Loucy (cell line): ENCODE results near the gene SIPA1.
A peak's percentile ranks its signal among the peaks of the same experiment; 100 is the strongest.

Source experiments
- H2AFZ ChIP-seq: fragments of 200-600 bp; sonication (generic); 2 replicates; pipeline ENCODE4 v1.6.0; 2016; ENCODE audit warnings: antibody characterized with exemption, mild to moderate bottlenecking, low read length, moderate library complexity
- H3F3A ChIP-seq: fragments of 200-600 bp; 2 replicates; pipeline ENCODE4 v1.6.0; 2016; ENCODE audit warnings: antibody characterized with exemption, low read depth, mild to moderate bottlenecking
- H3K27me3 ChIP-seq: fragments of 200-600 bp; sonication (generic); 2 replicates; pipeline ENCODE4 v1.6.1; 2014; ENCODE audit warnings: low read length, mild to moderate bottlenecking; ENCODE audit not compliant: insufficient read depth, poor library complexity, severe bottlenecking
- H3K36me3 ChIP-seq: fragments of 200-600 bp; sonication (generic); 2 replicates; pipeline ENCODE4 v1.6.1; 2016; ENCODE audit warnings: low read length; ENCODE audit not compliant: insufficient read depth
- H3K4me1 ChIP-seq: fragments of 200-600 bp; sonication (generic); 2 replicates; pipeline ENCODE4 v1.5.1; 2014; ENCODE audit warnings: low read length, mild to moderate bottlenecking; ENCODE audit not compliant: insufficient read depth, poor library complexity, severe bottlenecking
- H3K4me2 ChIP-seq: fragments of 200-600 bp; sonication (generic); 2 replicates; pipeline ENCODE4 v1.6.0; 2014; ENCODE audit warnings: antibody characterized with exemption, low read length, low read depth, mild to moderate bottlenecking; ENCODE audit not compliant: poor library complexity, severe bottlenecking
- H3K4me3 ChIP-seq: fragments of 200-600 bp; sonication (generic); 2 replicates; pipeline ENCODE4 v1.5.1; 2014; ENCODE audit warnings: low read length, mild to moderate bottlenecking, mixed read lengths; ENCODE audit not compliant: poor library complexity, severe bottlenecking
- H3K79me2 ChIP-seq: fragments of 200-600 bp; sonication (generic); 2 replicates; pipeline ENCODE4 v1.6.1; 2014; ENCODE audit warnings: low read length; ENCODE audit not compliant: insufficient read depth
- H3K9ac ChIP-seq: fragments of 200-600 bp; sonication (generic); 2 replicates; pipeline ENCODE4 v1.6.0; 2014; ENCODE audit warnings: mild to moderate bottlenecking, low read depth, low read length, moderate library complexity; ENCODE audit not compliant: poor library complexity, severe bottlenecking
- H3K9me2 ChIP-seq: fragments of 200-600 bp; sonication (generic); replicated peaks from 2 replicates; pipeline ENCODE4 v1.6.1; 2016; ENCODE audit warnings: low read depth, low read length, mixed read lengths
- H3K9me3 ChIP-seq: fragments of 200-600 bp; sonication (generic); 2 replicates; pipeline ENCODE4 v1.6.1; 2014; ENCODE audit warnings: mild to moderate bottlenecking, antibody characterized with exemption, low read length, low read depth; ENCODE audit not compliant: insufficient read depth
- H4K20me1 ChIP-seq: fragments of 200-600 bp; sonication (generic); 2 replicates; pipeline ENCODE4 v1.6.0; 2014; ENCODE audit warnings: antibody characterized with exemption, low read length, mild to moderate bottlenecking; ENCODE audit not compliant: insufficient read depth, poor library complexity, severe bottlenecking
- CTCF ChIP-seq: fragments of 200-600 bp; sonication (generic); conservative IDR thresholded peaks from 2 replicates; pipeline ENCODE4 v1.5.1; 2014; ENCODE audit warnings: mild to moderate bottlenecking, antibody characterized with exemption, low read length
- EZH2phosphoT487 ChIP-seq: fragments of 200-600 bp; IDR thresholded peaks from 2 replicates; pipeline ENCODE4 v1.6.1; 2018; ENCODE audit warnings: antibody characterized with exemption, mild to moderate bottlenecking, moderate library complexity, borderline replicate concordance

The SIPA1 gene

GRCh38 chr11:65625628-65626342, 12.1 kb upstream of the SIPA1 start:
- Histone ChIP-seq H3K9ac (no peak overlapping the region), H2AFZ (no peak overlapping the region), H3F3A (no peaks in the 10 kb centered on the region), H3K4me1 (no peaks in the 10 kb centered on the region), H3K36me3 (peaks cover 56% of the 10 kb centered on the region; the same call in 1 of the 2 replicates), H3K79me2 (peaks cover 2% of the 10 kb centered on the region; the same call in 1 of the 2 replicates), H3K9me2 (no peaks in the 10 kb centered on the region), H3K4me2 (no peak overlapping the region), H3K9me3 (no peaks in the 10 kb centered on the region), H4K20me1 (no peaks in the 10 kb centered on the region), H3K27me3 (no peaks in the 10 kb centered on the region), H3K4me3 (no peak overlapping the region)
- TF ChIP-seq EZH2phosphoT487 (no peak), CTCF (peak; percentile 62)

- Histone ChIP-seq H3K27me3 (no peaks in the 10 kb centered on the region), H3K9me2 (no peaks in the 10 kb centered on the region), H3K79me2 (no peaks in the 10 kb centered on the region), H3F3A (no peaks in the 10 kb centered on the region), H3K9ac (no peak overlapping the region), H3K4me3 (no peak overlapping the region), H3K4me2 (no peak overlapping the region), H3K36me3 (peaks cover 56% of the 10 kb centered on the region; the same call in 1 of the 2 replicates), H4K20me1 (no peaks in the 10 kb centered on the region), H3K4me1 (no peaks in the 10 kb centered on the region), H3K9me3 (no peaks in the 10 kb centered on the region), H2AFZ (no peak overlapping the region)
- TF ChIP-seq EZH2phosphoT487 (no peak), CTCF (no peak)
Measured at GRCh38 chr11:65627202-65627601, 10.7 kb upstream of the SIPA1 start.

GRCh38 chr11:65629579-65629978, 8.3 kb upstream of the SIPA1 start:
- no peaks in the 10 kb centered on the region for H3F3A ChIP-seq
- H3K9me2 ChIP-seq = no peaks in the 10 kb centered on the region
- no peak overlapping the region for H3K9ac ChIP-seq
- H3K4me3 ChIP-seq = no peak overlapping the region
- H2AFZ ChIP-seq = no peak overlapping the region
- no peaks in the 10 kb centered on the region for H3K9me3 ChIP-seq
- H3K4me2 ChIP-seq = no peak overlapping the region
- H3K79me2 ChIP-seq = no peaks in the 10 kb centered on the region
- H3K36me3 ChIP-seq = peaks cover 48% of the 10 kb centered on the region; the same call in 1 of the 2 replicates
- TF ChIP-seq EZH2phosphoT487 = no peak
- TF ChIP-seq CTCF = no peak
- no peaks in the 10 kb centered on the region for H3K27me3 ChIP-seq
- H3K4me1 ChIP-seq = peaks cover 8% of the 10 kb centered on the region
- H4K20me1 ChIP-seq = no peaks in the 10 kb centered on the region
